ENCODE measurements around the gene GSDMA.

- TF ChIP-seq, protein P1, sequence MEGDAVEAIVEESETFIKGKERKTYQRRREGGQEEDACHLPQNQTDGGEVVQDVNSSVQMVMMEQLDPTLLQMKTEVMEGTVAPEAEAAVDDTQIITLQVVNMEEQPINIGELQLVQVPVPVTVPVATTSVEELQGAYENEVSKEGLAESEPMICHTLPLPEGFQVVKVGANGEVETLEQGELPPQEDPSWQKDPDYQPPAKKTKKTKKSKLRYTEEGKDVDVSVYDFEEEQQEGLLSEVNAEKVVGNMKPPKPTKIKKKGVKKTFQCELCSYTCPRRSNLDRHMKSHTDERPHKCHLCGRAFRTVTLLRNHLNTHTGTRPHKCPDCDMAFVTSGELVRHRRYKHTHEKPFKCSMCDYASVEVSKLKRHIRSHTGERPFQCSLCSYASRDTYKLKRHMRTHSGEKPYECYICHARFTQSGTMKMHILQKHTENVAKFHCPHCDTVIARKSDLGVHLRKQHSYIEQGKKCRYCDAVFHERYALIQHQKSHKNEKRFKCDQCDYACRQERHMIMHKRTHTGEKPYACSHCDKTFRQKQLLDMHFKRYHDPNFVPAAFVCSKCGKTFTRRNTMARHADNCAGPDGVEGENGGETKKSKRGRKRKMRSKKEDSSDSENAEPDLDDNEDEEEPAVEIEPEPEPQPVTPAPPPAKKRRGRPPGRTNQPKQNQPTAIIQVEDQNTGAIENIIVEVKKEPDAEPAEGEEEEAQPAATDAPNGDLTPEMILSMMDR (IDR thresholded peaks at IDR 0.05), result no peak
- no peak for TF ChIP-seq POLR2AphosphoS5 (IDR thresholded peaks at IDR 0.05; ENCODE audit: insufficient read depth in 1 of 2, low read depth in 1 of 2)
- TF ChIP-seq POLR2A (IDR thresholded peaks at IDR 0.05), result no peak
Observed at GRCh38 chr17:39924691-39925055, 38.1 kb upstream of the GSDMA start.

Data from vagina (tissue), 2 donors.